HepG2 (cell line): Measurements from ENCODE around the gene TTC31. TPM values are rescaled to one million over a fixed set of nuclear protein-coding genes. Genes with fewer than 3 reads are reported as not detected.

ENCODE experiments used
- E2F1 ChIP-seq: sonication (generic); formaldehyde crosslinking; IDR thresholded peaks from 2 replicates; pipeline ENCODE4 v1.5.0; 2020; ENCODE audit warnings: missing genetic modification reagents
- FOXA3 ChIP-seq: IDR thresholded peaks from 2 replicates; pipeline ENCODE4 v1.6.1; 2016; ENCODE audit warnings: missing genetic modification reagents, missing compliant biosample characterization
- HNRNPH1 ChIP-seq: fragments of 200-400 bp; formaldehyde crosslinking; optimal IDR thresholded peaks from 2 replicates; pipeline ENCODE3; 2017; ENCODE audit warnings: mild to moderate bottlenecking, low read depth, low read length
- IRF2 ChIP-seq: IDR thresholded peaks from 2 replicates; pipeline ENCODE4 v1.6.1; 2018; ENCODE audit warnings: missing genetic modification reagents, missing compliant biosample characterization
- NCOR1 ChIP-seq: fragments of 200-600 bp; sonication (generic); IDR thresholded peaks from 2 replicates; pipeline ENCODE4 v1.7.0; 2017; ENCODE audit warnings: antibody characterized with exemption, low read length, borderline replicate concordance
- NFRKB ChIP-seq: fragments of 450-650 bp; IDR thresholded peaks from 2 replicates; pipeline ENCODE4 v1.6.1; 2017
- RELA ChIP-seq: sonication (generic); formaldehyde crosslinking; IDR thresholded peaks from 2 replicates; pipeline ENCODE4 v1.4.0; 2020; ENCODE audit warnings: missing genetic modification reagents
- RFX5 ChIP-seq: IDR thresholded peaks from 2 replicates; pipeline ENCODE4 v1.6.1; 2011; ENCODE audit warnings: low read depth, low read length, improper control_type of control experiment
- SUZ12 ChIP-seq: fragments of 150-350 bp; IDR thresholded peaks from 2 replicates; pipeline ENCODE4 v1.6.1; 2014; ENCODE audit warnings: low read depth, low read length
- TARDBP ChIP-seq: sonication (generic); formaldehyde crosslinking; IDR thresholded peaks from 2 replicates; pipeline ENCODE4 v1.8.0; 2022; ENCODE audit warnings: mild to moderate bottlenecking, missing genetic modification reagents
- ZBTB40 ChIP-seq, 2 experiments: fragments of 450-650 bp in 1 of 2; sonication (generic) in 1 of 2; formaldehyde crosslinking in 1 of 2; IDR thresholded peaks; 2 replicates each; pipeline versions ENCODE4 v1.6.1 to v1.8.0; 2016 to 2022; ENCODE audit warnings: antibody characterized with exemption in 1 of 2, mild to moderate bottlenecking in 1 of 2, missing genetic modification reagents in 1 of 2
- ZFP36 ChIP-seq: fragments of 150-350 bp; IDR thresholded peaks from 2 replicates; pipeline ENCODE4 v1.6.1; 2018; ENCODE audit warnings: borderline replicate concordance, low read length, low read depth; ENCODE audit not compliant: partially characterized antibody
- ZNF207 ChIP-seq: fragments of 450-650 bp; IDR thresholded peaks from 2 replicates; pipeline ENCODE4 v1.6.1; 2016; ENCODE audit warnings: antibody characterized with exemption, borderline replicate concordance
- ZNF276 ChIP-seq: sonication (generic); formaldehyde crosslinking; IDR thresholded peaks from 2 replicates; pipeline ENCODE4 v1.4.0; 2020; ENCODE audit warnings: mild to moderate bottlenecking, low read depth, missing genetic modification reagents
- ZNF382 ChIP-seq: sonication (generic); formaldehyde crosslinking; IDR thresholded peaks from 2 replicates; pipeline ENCODE4 v1.5.0; 2020; ENCODE audit warnings: missing genetic modification reagents, mild to moderate bottlenecking, borderline replicate concordance
- ZNF503 ChIP-seq: sonication (generic); formaldehyde crosslinking; IDR thresholded peaks from 2 replicates; pipeline ENCODE4 v1.4.0; 2020; ENCODE audit warnings: missing genetic modification reagents
- polyA plus RNA-seq, 8 experiments: library from polyadenylated mRNA; depleted of rRNA in 3 of 8; stranded (reverse) in 7 of 8; unstranded in 1 of 8; fragments of >200 nt; fragmentation: Illumina TruSeq in 4 of 8; extraction: Trizol in 4 of 8; gene quantifications; 2 replicates each; pipeline versions ENCODE4 v1.2.1 to v1.2.3, GENCODE V29; 2011 to 2016; ENCODE audit warnings: low read depth in 4 of 8, missing spikeins in 1 of 8, mixed read lengths in 1 of 8; ENCODE audit not compliant: insufficient read depth in 1 of 8
- total RNA-seq, 5 experiments: library from RNA; depleted of rRNA; stranded (reverse); fragments of >200 nt; fragmentation: Illumina TruSeq; extraction: Trizol; gene quantifications; 2 replicates each; pipeline ENCODE4 v1.2.3, GENCODE V29; 2016; ENCODE audit warnings: low read depth in 1 of 5

Gene TTC31
- total and polyA plus RNA-seq, 2 of the 13 experiments (the other 11 are each of a cell fraction or from before 2014, with no cell fraction given), result 28.3 to 39.5 TPM

- TF ChIP-seq FOXA3 (CRISPR knock-in tag), result peak; percentile 19; the same call in 1 of the 2 replicates
- no peak for TF ChIP-seq E2F1
- no peak for TF ChIP-seq ZFP36
- no peak for TF ChIP-seq RELA (CRISPR knock-in tag)
- TF ChIP-seq ZNF503 (CRISPR knock-in tag), result peak; percentile 56; the same call in 1 of the 2 replicates
- peak; percentile 77; the same call in 1 of the 2 replicates for TF ChIP-seq ZNF276 (CRISPR knock-in tag)
- TF ChIP-seq HNRNPH1, result no peak
- no peak for TF ChIP-seq ZBTB40 (IDR thresholded peaks at IDR 0.05)
- peak; percentile 63 for TF ChIP-seq ZBTB40 (CRISPR knock-in tag; IDR thresholded peaks at IDR 0.05)
- no peak for TF ChIP-seq IRF2 (CRISPR knock-in tag)
- no peak for TF ChIP-seq ZNF382 (CRISPR knock-in tag)
- no peak for TF ChIP-seq NFRKB
- no peak for TF ChIP-seq ZNF207
- peak; percentile 50; the same call in 1 of the 2 replicates for TF ChIP-seq NCOR1
- TF ChIP-seq RFX5, result no peak
- TF ChIP-seq SUZ12, result no peak
- TF ChIP-seq TARDBP (CRISPR knock-in tag), result peak; percentile 92
Measured at GRCh38 chr2:74457549-74458131, 25.2 kb upstream of the TTC31 start (continued).
